ENCODE data around the gene AFF3.

The AFF3 gene

GRCh38 chr2:99609851-99610381 is 532.5 kb downstream of the AFF3 start:
- Histone ChIP-seq H3F3A (ENCODE audit: control insufficient read depth, insufficient read depth) (no peaks in the 10 kb centered on the region), H3K9me3 (ENCODE audit: control insufficient read depth, insufficient read depth, low read length) (no peaks in the 10 kb centered on the region), H3K27me3 (ENCODE audit: control insufficient read depth, low read length) (no peaks in the 10 kb centered on the region), H3K4me3 (ENCODE audit: low read length) (no peak overlapping the region), H3K9me2 (replicated peaks; ENCODE audit: control insufficient read depth, low read length) (no peaks in the 10 kb centered on the region), H3K79me2 (ENCODE audit: control insufficient read depth, low read length) (no peaks in the 10 kb centered on the region), H3K36me3 (ENCODE audit: control insufficient read depth, low read length) (no peaks in the 10 kb centered on the region), H3K27ac (ENCODE audit: low read depth, low read length) (no peak overlapping the region), H4K20me1 (ENCODE audit: control insufficient read depth, insufficient read depth, low read depth, low read length) (no peaks in the 10 kb centered on the region), H3K4me2 (ENCODE audit: low read length) (no peak overlapping the region), H3K4me1 (ENCODE audit: control insufficient read depth, low read length) (peaks cover 16% of the 10 kb centered on the region)
- TF ChIP-seq CTCF (IDR thresholded peaks at IDR 0.05; ENCODE audit: low read depth, low read length, poor library complexity, severe bottlenecking) (no peak), EZH2phosphoT487 (IDR thresholded peaks at IDR 0.05; ENCODE audit: borderline replicate concordance, low read length) (no peak)

- no peak overlapping the region for H3K4me2 ChIP-seq (ENCODE audit: low read length)
- H3K9me3 ChIP-seq (ENCODE audit: control insufficient read depth, insufficient read depth, low read length) = no peaks in the 10 kb centered on the region
- H3K79me2 ChIP-seq (ENCODE audit: control insufficient read depth, low read length) = no peaks in the 10 kb centered on the region
- H3F3A ChIP-seq (ENCODE audit: control insufficient read depth, insufficient read depth) = no peaks in the 10 kb centered on the region
- no peaks in the 10 kb centered on the region for H4K20me1 ChIP-seq (ENCODE audit: control insufficient read depth, insufficient read depth, low read depth, low read length)
- peaks cover 16% of the 10 kb centered on the region for H3K4me1 ChIP-seq (ENCODE audit: control insufficient read depth, low read length)
- H3K4me3 ChIP-seq (ENCODE audit: low read length) = no peak overlapping the region
- H3K36me3 ChIP-seq (ENCODE audit: control insufficient read depth, low read length) = no peaks in the 10 kb centered on the region
- no peaks in the 10 kb centered on the region for H3K27me3 ChIP-seq (ENCODE audit: control insufficient read depth, low read length)
- no peak overlapping the region for H3K27ac ChIP-seq (ENCODE audit: low read depth, low read length)
- TF ChIP-seq CTCF (IDR thresholded peaks at IDR 0.05; ENCODE audit: low read depth, low read length, poor library complexity, severe bottlenecking) (no peak), EZH2phosphoT487 (IDR thresholded peaks at IDR 0.05; ENCODE audit: borderline replicate concordance, low read length) (no peak)
- H3K9me2 ChIP-seq (replicated peaks; ENCODE audit: control insufficient read depth, low read length) = no peaks in the 10 kb centered on the region
These were observed 533.5 kb downstream of the AFF3 start for GRCh38 chr2:99608861-99609260.

GRCh38 chr2:99607861-99608491 is 534.4 kb downstream of the AFF3 start:
- no peak overlapping the region for H3K4me2 ChIP-seq (ENCODE audit: low read length)
- no peak overlapping the region for H3K27ac ChIP-seq (ENCODE audit: low read depth, low read length)
- no peaks in the 10 kb centered on the region for H3K36me3 ChIP-seq (ENCODE audit: control insufficient read depth, low read length)
- H3K9me2 ChIP-seq (replicated peaks; ENCODE audit: control insufficient read depth, low read length) = no peaks in the 10 kb centered on the region
- TF ChIP-seq CTCF (IDR thresholded peaks at IDR 0.05; ENCODE audit: low read depth, low read length, poor library complexity, severe bottlenecking) (no peak), EZH2phosphoT487 (IDR thresholded peaks at IDR 0.05; ENCODE audit: borderline replicate concordance, low read length) (no peak)
- H4K20me1 ChIP-seq (ENCODE audit: control insufficient read depth, insufficient read depth, low read depth, low read length) = no peaks in the 10 kb centered on the region
- H3K4me3 ChIP-seq (ENCODE audit: low read length) = no peak overlapping the region
- no peaks in the 10 kb centered on the region for H3K27me3 ChIP-seq (ENCODE audit: control insufficient read depth, low read length)
- H3K79me2 ChIP-seq (ENCODE audit: control insufficient read depth, low read length) = no peaks in the 10 kb centered on the region
- no peaks in the 10 kb centered on the region for H3F3A ChIP-seq (ENCODE audit: control insufficient read depth, insufficient read depth)
- H3K4me1 ChIP-seq (ENCODE audit: control insufficient read depth, low read length) = peaks cover 16% of the 10 kb centered on the region
- no peaks in the 10 kb centered on the region for H3K9me3 ChIP-seq (ENCODE audit: control insufficient read depth, insufficient read depth, low read length)
